ENCODE data around the gene TMEM163. TPM values are rescaled to one million over a fixed set of nuclear protein-coding genes. Genes with fewer than 3 reads are reported as not detected.
A peak's percentile ranks its signal among the peaks of the same experiment; 100 is the strongest.

TMEM163 gene
- total and polyA plus RNA-seq, 8 donors = 0.58 to 16.7 (median 3.2) TPM; not detected in 1

- 67 to 74% (median 71%) methylated on average over 12 of the region's 12 CpGs for WGBS, 5 donors
- peak in 1 of 2 donors; percentile 67 for DNase-seq
- peak overlapping the region in 4 of 5 donors; percentile 15 to 73 (median 57) for H3K27ac ChIP-seq
- TF ChIP-seq POLR2AphosphoS5 (IDR thresholded peaks at IDR 0.05) = no peak
- TF ChIP-seq POLR2A (IDR thresholded peaks at IDR 0.05) = no peak
- no peak for TF ChIP-seq EP300 (IDR thresholded peaks at IDR 0.05)
- H3K36me3 ChIP-seq = no peaks in the 10 kb centered on the region
- no peaks in the 10 kb centered on the region for H3K9me3 ChIP-seq
- intact Hi-C loops (cut with DNase I; ENCODE audit: low total_unique reads) = no loop called here
- peaks cover 10 to 28% (median 15%) of the 10 kb centered on the region in 4 donors for H3K4me1 ChIP-seq
- H3K27me3 ChIP-seq = no peaks in the 10 kb centered on the region
- no peak overlapping the region for H3K4me3 ChIP-seq
These were observed 48.8 kb downstream of the TMEM163 start for GRCh38 chr2:134669731-134670669.

GRCh38 chr2:134668821-134669220 lies 50.0 kb downstream of the TMEM163 start:
- Histone ChIP-seq H3K36me3 (no peaks in the 10 kb centered on the region), H3K9me3 (no peaks in the 10 kb centered on the region), H3K4me3 (no peak overlapping the region), H3K4me1 (peaks cover 10 to 28% (median 15%) of the 10 kb centered on the region in 4 donors), H3K27ac (no peak overlapping the region), H3K27me3 (no peaks in the 10 kb centered on the region)
- TF ChIP-seq CTCF (IDR thresholded peaks at IDR 0.05) = no peak
- no peak for TF ChIP-seq EP300 (IDR thresholded peaks at IDR 0.05)
- TF ChIP-seq POLR2AphosphoS5 (IDR thresholded peaks at IDR 0.05) = no peak
- TF ChIP-seq POLR2A (IDR thresholded peaks at IDR 0.05) = no peak
- intact Hi-C loops (cut with DNase I; ENCODE audit: low total_unique reads) = no loop called here
- DNase-seq = peak; percentile 40 to 55
- 69 to 90% (median 82%) methylated on average over 4 to 7 of the region's 7 CpGs for WGBS, 5 donors

GRCh38 chr2:134667541-134667940 lies 51.3 kb downstream of the TMEM163 start:
- WGBS, 5 donors = 69 to 83% (median 71%) methylated on average over 2 of the region's 2 CpGs
- no peak overlapping the region for H3K4me3 ChIP-seq

GRCh38 chr2:134667081-134667480 lies 51.7 kb downstream of the TMEM163 start:
- no peak overlapping the region for H3K27ac ChIP-seq
- H3K27me3 ChIP-seq = no peaks in the 10 kb centered on the region
- no peak for DNase-seq
- 80 to 87% (median 85%) methylated on average over 4 of the region's 4 CpGs for WGBS, 5 donors
- peaks cover 10 to 28% (median 15%) of the 10 kb centered on the region in 4 donors for H3K4me1 ChIP-seq
- intact Hi-C loops (cut with DNase I; ENCODE audit: low total_unique reads) = no loop called here
- no peaks in the 10 kb centered on the region for H3K9me3 ChIP-seq
- H3K4me3 ChIP-seq = no peak overlapping the region
- no peaks in the 10 kb centered on the region for H3K36me3 ChIP-seq
- TF ChIP-seq POLR2A (IDR thresholded peaks at IDR 0.05) (no peak), EP300 (IDR thresholded peaks at IDR 0.05) (no peak), CTCF (IDR thresholded peaks at IDR 0.05) (no peak), POLR2AphosphoS5 (IDR thresholded peaks at IDR 0.05) (no peak)

More at GRCh38 chr2:134667541-134667940, 51.3 kb downstream of the TMEM163 start:
- DNase-seq = no peak
- H3K27me3 ChIP-seq = no peaks in the 10 kb centered on the region
- no peak overlapping the region for H3K27ac ChIP-seq
- peaks cover 10 to 28% (median 15%) of the 10 kb centered on the region in 4 donors for H3K4me1 ChIP-seq
- no peak for TF ChIP-seq POLR2A (IDR thresholded peaks at IDR 0.05)
- TF ChIP-seq POLR2AphosphoS5 (IDR thresholded peaks at IDR 0.05) = no peak
- no peak for TF ChIP-seq CTCF (IDR thresholded peaks at IDR 0.05)
- TF ChIP-seq EP300 (IDR thresholded peaks at IDR 0.05) = no peak
- no peaks in the 10 kb centered on the region for H3K36me3 ChIP-seq
- intact Hi-C loops (cut with DNase I; ENCODE audit: low total_unique reads) = no loop called here
- no peaks in the 10 kb centered on the region for H3K9me3 ChIP-seq

Measured in stomach (tissue), 9 donors.